Fibroblast of skin of right biceps (primary cell): Measurements from ENCODE around the gene EXOC3.

Experiments used
- DNase-seq: peaks from one replicate; pipeline ENCODE4 v3.0.0-alpha.2; 2013

EXOC3 gene

GRCh38 chr5:489689-490080, 46.7 kb downstream of the EXOC3 start:
- no peak for DNase-seq

GRCh38 chr5:490116-491106, 47.4 kb downstream of the EXOC3 start:
- DNase-seq: no peak

DNA sequence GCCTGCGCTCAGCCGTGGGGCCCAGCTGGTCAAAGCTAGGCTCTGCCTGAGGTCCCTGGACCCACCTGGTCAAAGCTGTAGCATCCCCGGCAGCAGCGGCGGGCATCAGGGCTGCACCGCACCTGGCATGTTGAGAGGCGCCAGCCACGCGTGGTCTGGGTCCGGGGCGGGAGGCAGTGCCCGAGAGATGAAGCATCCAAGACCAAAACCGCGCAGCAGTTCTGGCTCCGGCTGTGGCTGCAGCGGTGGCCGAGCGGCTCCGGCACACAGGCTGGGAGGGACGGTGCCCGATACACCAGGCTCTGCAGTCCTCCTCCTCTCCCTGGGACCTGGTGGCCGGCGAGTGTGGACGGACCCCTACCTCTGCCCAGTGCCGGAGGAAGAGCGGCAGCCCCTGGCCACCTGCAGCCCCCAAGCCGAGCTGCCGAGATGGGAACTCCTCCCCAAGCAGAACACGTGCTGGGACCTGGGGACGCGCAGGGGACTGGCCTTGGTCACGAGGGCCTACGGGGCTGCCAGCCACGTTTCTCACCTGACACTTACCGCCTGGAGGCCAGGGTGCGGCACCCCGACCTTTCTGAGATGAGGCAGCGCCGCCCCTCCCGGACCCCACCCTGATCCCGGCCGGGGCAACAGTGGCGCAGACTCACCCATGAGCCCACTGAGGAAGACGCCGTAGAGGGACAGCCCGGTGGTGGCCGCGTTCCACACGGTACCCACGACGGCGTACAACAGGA, 48.3 kb downstream of the EXOC3 start:
- no peak for DNase-seq

GRCh38 chr5:491856-492155, 48.8 kb downstream of the EXOC3 start:
- DNase-seq: no peak

DNA sequence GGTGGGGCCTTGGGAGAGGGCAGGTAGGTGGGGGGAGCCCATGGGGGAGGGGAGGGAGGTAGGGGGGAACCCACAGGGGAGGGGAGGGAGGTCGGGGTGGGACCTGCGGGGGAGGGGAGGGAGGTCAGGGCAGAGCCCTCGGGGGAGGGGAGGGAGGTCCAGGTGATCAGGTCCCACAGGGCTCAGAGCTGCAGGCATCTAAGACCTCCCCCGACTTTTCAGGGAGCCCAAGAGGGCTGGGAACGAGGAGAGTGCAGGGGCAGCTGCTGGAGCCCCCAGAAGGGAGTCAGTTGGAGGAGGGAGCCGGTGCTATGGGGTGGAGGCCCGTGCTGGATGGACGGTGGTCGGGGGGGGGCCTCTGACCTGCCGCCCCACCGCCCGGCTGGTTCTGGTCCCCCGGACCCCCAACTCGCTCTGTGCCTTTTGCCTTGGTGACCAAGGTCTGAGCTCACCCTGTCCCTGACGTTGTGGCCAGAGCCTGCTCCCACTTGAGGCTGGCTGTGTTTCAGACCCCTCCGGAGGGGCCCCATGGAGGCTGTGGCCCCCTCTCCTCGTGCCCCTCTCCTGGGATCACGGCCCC, 49.4 kb downstream of the EXOC3 start:
- DNase-seq: no peak

GRCh38 chr5:493119-493701, 50.2 kb downstream of the EXOC3 start:
- no peak for DNase-seq

DNA sequence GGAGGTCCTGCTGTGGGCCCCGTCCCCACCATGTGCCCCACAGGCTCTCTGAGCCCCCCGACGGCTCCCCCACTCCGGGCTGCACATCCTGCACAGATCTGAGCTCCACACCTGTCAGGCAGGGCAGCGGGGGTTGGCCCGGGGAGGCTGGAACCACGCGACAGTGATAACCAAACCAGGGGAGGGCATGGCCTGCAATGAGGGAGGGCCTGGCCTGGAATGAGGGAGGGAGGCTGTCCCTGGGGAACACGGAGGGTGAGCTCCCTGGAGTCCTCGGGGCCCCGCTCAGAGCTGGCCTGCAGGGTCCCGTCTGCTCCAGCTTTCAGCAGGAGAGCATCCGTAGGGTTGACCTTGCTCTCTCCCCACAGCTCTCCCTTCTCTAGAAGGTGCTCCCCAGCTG, 50.8 kb downstream of the EXOC3 start:
- DNase-seq: no peak

- DNase-seq: no peak
Observed at GRCh38 chr5:494667-495255, 51.8 kb downstream of the EXOC3 start.

GRCh38 chr5:496028-496427, 53.1 kb downstream of the EXOC3 start:
- DNase-seq: no peak

DNA sequence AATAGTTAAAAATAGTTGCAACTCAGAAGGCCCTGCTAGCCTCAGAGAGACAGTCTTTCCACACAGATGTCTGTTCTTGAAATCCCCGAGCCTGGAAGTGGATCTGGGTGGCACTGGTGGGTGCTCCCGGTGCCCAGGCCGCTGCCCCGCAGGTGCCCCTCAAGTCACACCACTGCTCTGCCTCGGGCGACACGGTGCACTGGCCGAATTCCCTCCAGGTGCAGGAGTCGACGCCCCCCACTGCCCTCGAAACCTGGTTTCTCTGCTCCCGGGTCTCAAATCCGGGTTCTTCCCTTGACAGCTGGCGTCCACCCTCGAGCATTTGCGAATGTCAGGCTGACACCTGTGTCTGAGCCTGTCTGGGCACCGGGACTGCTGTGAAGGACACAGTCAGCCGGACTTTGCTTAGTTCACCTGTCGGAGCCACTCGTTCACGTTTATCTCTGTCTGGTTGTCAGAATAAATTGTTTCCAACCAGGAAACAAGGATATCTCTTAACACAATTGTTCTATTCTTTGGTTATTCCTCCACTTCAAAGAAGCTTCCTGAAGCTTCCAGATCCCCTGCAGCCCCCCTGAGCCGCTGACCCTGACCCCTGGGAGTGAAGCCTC, 54.2 kb downstream of the EXOC3 start:
- no peak for DNase-seq

- DNase-seq: no peak
Observed at GRCh38 chr5:497871-498509, 55.0 kb downstream of the EXOC3 start.

DNA sequence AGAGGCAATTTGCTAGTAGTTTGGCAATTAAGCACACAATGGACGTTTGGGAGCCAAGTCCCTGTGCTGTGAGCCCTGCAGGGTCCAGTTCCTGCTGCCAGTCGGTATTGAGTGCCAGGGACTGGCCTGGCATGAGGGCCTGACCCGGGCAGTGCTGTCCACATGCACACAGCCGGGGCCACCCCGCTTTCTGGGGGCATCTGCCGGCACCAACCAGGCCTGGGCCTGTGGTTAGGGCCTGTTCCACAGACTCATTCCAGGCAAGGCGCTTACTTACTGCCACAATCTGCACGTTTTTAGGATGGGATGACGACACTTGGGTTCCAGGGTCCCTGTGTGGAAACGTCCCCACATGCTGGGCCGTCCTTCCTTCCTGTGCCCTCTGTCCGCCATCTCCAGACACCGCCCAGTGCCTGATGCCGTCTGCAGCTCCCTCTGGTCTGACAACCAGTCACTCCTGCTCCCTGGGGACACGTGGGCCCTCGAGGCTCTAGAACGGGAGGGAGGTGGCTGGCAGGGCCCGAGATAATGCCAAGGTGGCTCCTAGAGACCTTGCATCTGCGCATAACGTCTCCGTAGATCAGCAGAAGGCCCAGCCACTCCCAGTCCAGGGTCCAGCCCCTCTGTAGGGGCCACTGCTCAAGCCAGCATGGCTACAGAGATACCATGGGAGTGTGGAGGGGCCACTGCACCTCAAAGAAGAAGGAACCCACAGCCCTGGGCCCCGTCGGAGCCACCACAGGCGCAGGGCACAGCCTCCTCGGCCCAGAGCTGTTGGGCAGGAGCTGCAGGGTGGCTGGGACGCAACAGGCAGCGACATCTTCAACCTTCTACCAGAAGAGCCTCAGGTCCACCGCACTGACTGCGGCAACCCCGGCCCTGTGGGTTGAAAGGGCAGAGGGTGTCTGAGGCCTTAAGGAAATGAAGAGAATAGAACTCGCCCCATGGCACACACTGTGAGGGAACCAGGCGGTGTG, 56.5 kb downstream of the EXOC3 start:
- DNase-seq: no peak

- no peak for DNase-seq
Observed at GRCh38 chr5:500491-500890, 57.5 kb downstream of the EXOC3 start.

DNA sequence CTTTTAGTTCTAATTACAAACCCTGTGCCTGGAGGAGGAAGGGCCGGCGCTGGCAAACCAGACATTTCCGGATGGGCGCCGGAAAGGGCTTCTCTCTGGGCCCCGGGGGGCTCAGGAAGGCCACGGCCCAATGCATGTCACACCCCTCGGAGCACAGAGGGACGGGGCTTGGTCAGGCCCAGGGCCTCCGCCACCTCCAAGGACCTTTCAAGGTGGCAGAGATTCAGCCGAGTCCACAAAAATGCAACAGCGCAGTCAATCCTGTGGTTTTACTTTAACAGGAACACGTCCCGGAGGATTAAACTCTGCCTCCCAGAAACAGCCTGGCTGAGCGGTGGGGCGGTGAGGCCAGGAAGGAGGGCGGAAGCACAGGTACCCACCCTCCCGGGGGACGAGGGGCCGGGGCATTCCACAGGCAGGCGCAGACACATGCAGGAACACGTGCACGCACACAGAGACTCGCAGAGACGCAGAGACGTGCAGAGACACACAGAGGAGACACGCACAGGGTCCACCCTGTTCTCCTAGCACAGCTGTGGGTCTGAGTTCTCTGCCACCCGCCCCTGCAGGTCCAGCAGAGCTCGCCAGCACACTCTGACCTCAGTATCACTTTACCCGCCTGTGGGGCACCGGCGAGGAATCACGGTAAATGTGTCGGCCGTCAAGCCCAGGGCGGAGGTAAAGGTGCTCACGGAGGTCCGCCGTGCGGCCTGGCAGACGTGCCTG, 58.3 kb downstream of the EXOC3 start:
- no peak for DNase-seq

DNA sequence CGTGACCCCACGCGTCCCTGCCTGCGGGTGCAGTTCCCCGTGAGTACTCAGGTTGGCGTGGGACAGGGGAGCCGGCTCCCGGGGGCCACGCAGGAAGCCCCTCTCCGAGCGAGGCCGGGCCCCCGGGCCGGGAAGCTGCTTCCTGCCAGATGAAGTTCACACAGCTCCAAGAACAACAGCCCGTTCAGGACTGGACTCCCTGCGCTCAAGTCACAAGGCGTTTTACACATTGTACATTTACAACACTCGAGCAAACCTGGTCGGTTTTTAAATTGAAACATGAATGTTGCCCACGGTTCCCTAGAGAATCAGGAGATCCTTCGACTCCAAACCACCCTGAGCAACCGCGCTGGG, 58.8 kb downstream of the EXOC3 start:
- DNase-seq: no peak

GRCh38 chr5:502325-503079, 59.5 kb downstream of the EXOC3 start:
- no peak for DNase-seq

DNA sequence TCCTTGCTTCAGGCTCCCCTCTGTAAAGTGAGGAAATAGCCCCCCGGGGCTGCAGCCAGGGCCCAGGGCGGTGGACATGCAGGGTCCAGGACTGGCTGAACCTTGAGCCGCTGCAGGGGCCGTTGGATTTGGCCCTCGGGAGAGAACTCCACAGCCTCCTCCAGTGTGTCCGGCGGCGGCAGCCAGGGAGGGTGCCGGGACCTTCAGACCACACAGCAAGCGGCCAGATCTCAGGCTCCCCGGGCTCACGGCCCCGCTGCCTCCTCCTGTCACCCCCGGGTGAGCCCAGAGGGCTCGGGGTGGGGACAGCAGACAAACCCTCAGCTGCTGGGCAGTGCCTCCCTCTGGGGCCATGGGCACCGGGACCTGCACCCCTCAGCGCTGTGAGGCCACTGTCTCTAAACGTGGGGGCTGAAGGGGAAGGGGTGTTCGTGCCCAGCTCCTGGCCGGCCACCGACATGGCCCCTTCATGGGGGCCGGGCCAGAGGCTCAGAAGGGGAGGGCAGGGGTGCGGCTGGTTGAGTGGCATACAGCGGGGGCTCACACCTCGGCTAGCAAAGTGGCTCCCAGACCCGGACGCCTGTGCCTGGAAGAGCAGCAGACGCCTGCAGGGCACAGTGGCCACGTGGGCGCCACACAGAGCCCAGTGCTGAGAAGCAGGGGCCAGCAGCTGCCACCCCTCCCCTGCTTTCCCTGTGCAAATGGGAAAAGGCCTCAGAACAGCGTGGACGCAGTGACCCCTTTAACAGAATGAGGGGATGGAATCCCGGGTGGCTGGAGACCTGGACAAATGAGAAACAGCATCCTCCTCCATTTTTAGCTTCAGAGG, 61.6 kb downstream of the EXOC3 start:
- no peak for DNase-seq

GRCh38 chr5:505951-506525, 63.1 kb downstream of the EXOC3 start:
- no peak for DNase-seq
